T-helper 2 cell treated with Interferon-gamma antibody and Interleukin-4, amounts not matched to agents 5 μg/mL and 100 μg/mL, for 36 hours (primary cell): ENCODE measurements around the gene PEAK1.

Source experiments
- DNase-seq: peaks from one replicate; pipeline ENCODE4 v3.0.0; 2021; ENCODE audit warnings: low spot score
- H3K27ac Mint-ChIP-seq: one replicate; pipeline ENCODE4 v1.8.0; 2021; ENCODE audit warnings: mild to moderate bottlenecking, mixed read lengths
- H3K27me3 Mint-ChIP-seq: one replicate; pipeline ENCODE4 v1.8.0; 2021; ENCODE audit warnings: low read depth, mixed read lengths
- H3K36me3 Mint-ChIP-seq: one replicate; pipeline ENCODE4 v1.8.0; 2021; ENCODE audit warnings: low read depth, mixed read lengths
- H3K4me1 Mint-ChIP-seq: one replicate; pipeline ENCODE4 v1.8.0; 2021; ENCODE audit warnings: low read depth, mixed read lengths
- H3K4me3 Mint-ChIP-seq: one replicate; pipeline ENCODE4 v1.8.0; 2022; ENCODE audit warnings: mild to moderate bottlenecking, moderate library complexity, mixed read lengths
- H3K9me3 Mint-ChIP-seq: one replicate; pipeline ENCODE4 v1.8.0; 2021; ENCODE audit warnings: mixed read lengths

Gene PEAK1

DNA sequence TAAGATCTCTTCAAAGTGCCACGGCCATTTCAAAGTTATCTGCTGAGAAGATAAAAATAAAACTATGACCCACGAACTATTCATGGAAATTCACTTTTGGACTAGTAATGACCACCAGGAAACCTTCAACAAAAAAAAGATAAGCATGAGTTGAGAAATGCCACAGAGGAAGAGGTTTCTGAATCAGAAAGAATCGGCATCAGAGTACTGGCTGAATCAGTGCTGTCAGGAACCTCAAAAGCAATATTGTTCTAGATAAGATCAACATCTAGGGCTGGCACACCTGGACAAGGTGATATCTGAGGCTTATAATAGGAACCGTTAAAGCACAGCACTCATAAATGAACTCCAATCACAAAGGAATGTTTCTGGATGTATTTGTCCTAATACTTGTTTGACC, 72.7 kb downstream of the PEAK1 start:
- peaks cover 5% of the 10 kb centered on the region for H3K4me1 Mint-ChIP-seq
- no peaks in the 10 kb centered on the region for H3K27me3 Mint-ChIP-seq
- no peak overlapping the region for H3K4me3 Mint-ChIP-seq
- H3K9me3 Mint-ChIP-seq, result peaks cover 7% of the 10 kb centered on the region
- no peak overlapping the region for H3K27ac Mint-ChIP-seq
- no peak for DNase-seq
- peaks cover 7% of the 10 kb centered on the region for H3K36me3 Mint-ChIP-seq

DNA sequence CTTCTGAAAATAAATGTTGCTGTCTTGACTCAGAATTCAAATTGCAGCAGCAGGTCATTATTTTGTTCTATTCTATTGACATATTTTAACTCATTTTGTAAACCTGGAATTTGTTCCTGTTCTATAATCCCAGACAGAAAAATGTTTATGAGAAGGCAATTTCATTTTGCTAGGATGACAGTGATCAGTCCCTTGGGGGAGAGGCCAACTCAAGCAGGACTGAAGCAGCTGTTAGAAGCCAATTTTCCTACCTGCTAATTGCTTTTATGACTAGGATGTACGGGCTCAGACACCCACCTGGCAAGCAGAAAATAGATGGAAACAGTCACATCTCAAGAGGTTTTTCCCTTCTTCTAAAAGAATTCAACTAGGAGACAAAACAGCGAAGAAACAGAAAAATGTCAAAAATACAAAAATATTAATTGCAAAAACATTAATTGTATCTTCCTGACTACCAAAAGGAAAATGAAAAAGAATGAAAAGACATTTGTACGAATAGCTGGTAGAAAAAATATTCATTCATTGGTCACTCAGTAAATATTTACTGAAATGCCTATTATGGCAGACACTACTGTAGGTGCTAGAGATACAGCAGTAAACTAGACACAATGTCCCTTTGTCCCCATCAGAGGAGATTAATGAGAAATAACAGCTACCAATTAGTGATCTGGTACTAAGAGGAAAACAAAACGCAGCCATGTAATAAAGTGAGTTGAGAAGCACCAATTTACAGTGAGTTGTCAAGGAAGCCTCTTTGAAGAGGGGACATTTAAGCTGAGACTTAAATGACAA, 73.5 kb downstream of the PEAK1 start:
- Mint-ChIP-seq H3K4me1 (peaks cover 5% of the 10 kb centered on the region), H3K9me3 (peaks cover 12% of the 10 kb centered on the region), H3K4me3 (no peak overlapping the region), H3K36me3 (peaks cover 9% of the 10 kb centered on the region), H3K27me3 (no peaks in the 10 kb centered on the region), H3K27ac (no peak overlapping the region)
- no peak for DNase-seq

DNA sequence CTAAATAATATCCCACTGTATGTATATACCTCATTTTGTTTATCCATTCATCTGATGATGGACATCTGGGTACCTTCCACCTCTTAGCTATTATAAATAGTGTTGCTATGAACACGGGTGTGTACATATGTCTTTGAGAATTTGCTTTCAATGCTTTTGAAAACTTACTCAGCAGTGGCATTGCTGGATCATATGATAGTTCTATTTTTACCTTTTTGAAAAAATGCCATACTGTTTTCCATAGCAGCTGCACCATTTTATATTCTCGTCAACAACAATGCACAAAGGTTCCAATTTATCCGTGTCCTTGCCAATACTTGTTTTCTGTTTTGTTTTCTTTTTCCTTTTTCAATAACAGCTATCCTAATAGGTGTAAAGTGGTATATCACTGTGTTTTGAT, 77.1 kb downstream of the PEAK1 start:
- peaks cover 13% of the 10 kb centered on the region for H3K9me3 Mint-ChIP-seq
- no peaks in the 10 kb centered on the region for H3K27me3 Mint-ChIP-seq

DNA sequence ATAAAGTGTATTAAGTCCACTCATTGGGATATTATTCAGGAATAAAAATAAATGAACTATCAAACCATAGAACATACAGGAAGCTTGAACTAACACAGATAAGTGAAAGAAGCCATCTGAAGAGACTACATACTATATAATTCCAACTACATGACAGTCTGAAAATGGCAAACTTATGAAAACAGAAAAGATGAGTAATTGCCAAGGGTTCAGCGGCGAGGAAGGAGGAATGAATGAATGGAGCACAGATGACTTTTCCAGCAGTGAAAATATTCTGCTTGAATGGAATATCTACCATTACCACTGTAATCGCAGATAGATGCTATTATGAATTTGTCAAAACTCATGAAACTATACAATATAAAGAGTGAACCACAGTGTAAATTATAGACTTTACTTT, 79.7 kb downstream of the PEAK1 start:
- H3K4me1 Mint-ChIP-seq, result no peaks in the 10 kb centered on the region
- no peak overlapping the region for H3K27ac Mint-ChIP-seq
- no peak for DNase-seq
- peaks cover 5% of the 10 kb centered on the region for H3K27me3 Mint-ChIP-seq
- H3K9me3 Mint-ChIP-seq, result peaks cover 13% of the 10 kb centered on the region
- H3K4me3 Mint-ChIP-seq, result no peak overlapping the region
- peaks cover 7% of the 10 kb centered on the region for H3K36me3 Mint-ChIP-seq

More for the DNA sequence above, 77.1 kb downstream of the PEAK1 start:
- no peak overlapping the region for H3K4me3 Mint-ChIP-seq
- H3K4me1 Mint-ChIP-seq, result peaks cover 5% of the 10 kb centered on the region
- DNase-seq, result no peak
- no peak overlapping the region for H3K27ac Mint-ChIP-seq
- H3K36me3 Mint-ChIP-seq, result peaks cover 12% of the 10 kb centered on the region

DNA sequence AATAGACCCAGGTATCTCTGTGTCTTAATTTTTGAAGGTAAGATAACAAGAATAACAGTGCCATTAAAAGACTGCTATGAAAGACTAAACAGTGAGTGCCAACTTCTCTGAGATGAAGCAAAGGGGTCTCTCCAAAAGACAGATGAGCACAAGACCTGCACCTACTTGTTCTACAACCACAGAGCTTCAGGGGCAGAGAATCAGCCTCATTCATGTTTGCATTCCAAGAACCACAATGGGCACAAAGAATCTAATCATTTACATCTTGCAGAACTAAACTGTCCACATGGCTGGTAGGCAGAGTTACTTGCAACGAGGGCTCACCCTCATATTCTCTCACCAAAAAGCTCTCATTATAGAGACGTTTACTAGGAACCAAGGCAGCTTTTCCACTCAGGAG, 83.9 kb downstream of the PEAK1 start:
- no peaks in the 10 kb centered on the region for H3K9me3 Mint-ChIP-seq
- H3K27me3 Mint-ChIP-seq, result peaks cover 7% of the 10 kb centered on the region
- peaks cover 3% of the 10 kb centered on the region for H3K36me3 Mint-ChIP-seq
- H3K4me1 Mint-ChIP-seq, result peaks cover 7% of the 10 kb centered on the region
- H3K4me3 Mint-ChIP-seq, result no peak overlapping the region
- no peak overlapping the region for H3K27ac Mint-ChIP-seq
- DNase-seq, result no peak

DNA sequence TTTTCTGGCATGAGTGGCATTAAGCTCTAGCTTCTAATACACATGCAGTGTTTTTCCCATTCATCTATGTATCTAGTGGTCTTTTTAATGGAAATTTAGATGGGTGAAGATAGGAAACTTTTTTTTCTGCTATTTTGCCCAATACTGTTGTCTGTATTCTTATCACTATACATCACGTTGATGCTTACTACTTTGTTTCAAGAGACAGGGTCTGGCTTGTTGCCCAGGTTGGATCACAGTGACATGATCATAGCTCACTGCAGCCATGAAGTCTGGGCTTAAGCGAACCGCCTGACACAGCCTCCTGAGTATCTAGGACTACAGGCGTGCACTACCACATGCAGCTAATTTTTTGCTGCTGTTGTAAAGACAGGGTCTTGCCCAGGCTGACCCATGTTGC, 84.6 kb downstream of the PEAK1 start:
- Mint-ChIP-seq H3K4me3 (no peak overlapping the region), H3K9me3 (no peaks in the 10 kb centered on the region), H3K4me1 (peaks cover 7% of the 10 kb centered on the region), H3K27me3 (peaks cover 8% of the 10 kb centered on the region), H3K36me3 (no peaks in the 10 kb centered on the region), H3K27ac (no peak overlapping the region)
- DNase-seq, result no peak

DNA sequence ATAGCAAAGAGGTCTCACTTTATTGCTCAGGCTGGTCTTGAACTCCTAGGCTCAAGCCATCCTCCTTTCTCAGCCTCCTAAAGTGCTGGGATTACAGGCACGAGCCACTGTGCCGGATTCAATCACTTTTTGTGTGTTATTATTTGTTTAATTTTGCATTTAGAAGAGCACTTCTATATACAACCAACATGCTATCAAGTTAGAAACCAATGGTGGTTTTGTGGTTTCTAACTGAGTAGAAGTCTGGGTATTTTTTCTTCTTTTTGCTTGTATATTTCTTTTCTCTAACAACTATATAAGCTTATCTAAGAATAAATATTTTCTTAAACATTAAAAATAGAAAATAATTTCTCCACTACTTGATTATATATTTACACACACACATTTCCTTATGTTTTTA, 86.7 kb downstream of the PEAK1 start:
- no peaks in the 10 kb centered on the region for H3K36me3 Mint-ChIP-seq
- peaks cover 7% of the 10 kb centered on the region for H3K4me1 Mint-ChIP-seq
- H3K27me3 Mint-ChIP-seq, result peaks cover 10% of the 10 kb centered on the region
- DNase-seq, result no peak
- no peak overlapping the region for H3K27ac Mint-ChIP-seq
- H3K9me3 Mint-ChIP-seq, result no peaks in the 10 kb centered on the region
- H3K4me3 Mint-ChIP-seq, result no peak overlapping the region

DNA sequence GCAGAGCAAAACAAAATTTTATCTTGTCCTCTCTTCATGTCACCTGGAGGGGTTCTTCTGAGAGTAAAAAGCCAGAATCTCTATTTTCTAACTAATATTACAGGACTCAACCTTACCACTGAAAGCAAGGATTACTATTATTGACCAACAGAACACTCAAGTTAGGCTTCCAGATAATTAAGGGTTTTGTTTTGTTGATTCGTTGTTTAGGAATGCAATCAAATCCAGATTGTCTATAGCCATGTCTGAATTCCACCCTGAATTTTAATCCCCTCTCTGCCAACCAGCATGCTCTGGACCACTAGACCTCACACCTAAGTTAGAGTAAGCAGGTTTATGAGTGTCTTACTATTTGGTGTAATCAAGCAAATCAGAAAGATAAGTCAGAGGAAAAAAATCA, 90.7 kb downstream of the PEAK1 start:
- peaks cover 7% of the 10 kb centered on the region for H3K4me1 Mint-ChIP-seq
- no peak overlapping the region for H3K27ac Mint-ChIP-seq
- H3K9me3 Mint-ChIP-seq, result no peaks in the 10 kb centered on the region
- H3K4me3 Mint-ChIP-seq, result no peak overlapping the region
- DNase-seq, result no peak
- peaks cover 5% of the 10 kb centered on the region for H3K27me3 Mint-ChIP-seq
- H3K36me3 Mint-ChIP-seq, result no peaks in the 10 kb centered on the region

DNA sequence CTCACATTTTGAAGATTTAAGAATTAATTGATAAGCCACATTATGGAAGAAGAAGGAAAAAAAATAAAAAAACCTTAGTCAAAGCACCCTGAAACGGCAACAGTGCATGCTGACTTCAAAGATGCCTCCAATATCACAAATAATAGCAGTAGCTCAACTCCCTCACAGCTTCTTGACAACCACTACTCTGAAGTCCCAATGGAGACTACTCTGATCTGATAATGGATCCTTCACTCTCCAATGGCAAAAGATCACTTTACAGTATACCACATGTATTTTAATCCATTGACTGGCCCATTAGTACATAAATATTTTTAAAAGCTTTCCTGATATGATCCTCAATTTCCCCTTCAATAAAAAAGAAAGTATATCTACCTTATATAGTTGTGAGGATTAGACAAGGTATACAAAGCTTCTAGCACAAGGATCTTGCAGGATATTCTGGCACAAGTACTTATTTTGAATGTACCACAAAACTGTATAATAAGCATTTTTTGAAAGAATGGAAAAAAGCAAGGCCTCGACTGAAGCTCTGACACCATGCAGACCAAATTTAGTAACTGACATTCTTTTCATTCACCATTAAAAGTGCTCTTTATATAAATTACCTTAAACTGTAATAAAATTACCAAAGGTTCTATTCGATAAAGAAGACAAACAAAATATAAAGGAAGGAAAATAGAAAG, 91.9 kb downstream of the PEAK1 start:
- H3K4me1 Mint-ChIP-seq, result peaks cover 3% of the 10 kb centered on the region
- no peaks in the 10 kb centered on the region for H3K36me3 Mint-ChIP-seq
- H3K4me3 Mint-ChIP-seq, result no peak overlapping the region
- H3K27me3 Mint-ChIP-seq, result peaks cover 5% of the 10 kb centered on the region
- DNase-seq, result no peak
- no peak overlapping the region for H3K27ac Mint-ChIP-seq
- H3K9me3 Mint-ChIP-seq, result no peaks in the 10 kb centered on the region

DNA sequence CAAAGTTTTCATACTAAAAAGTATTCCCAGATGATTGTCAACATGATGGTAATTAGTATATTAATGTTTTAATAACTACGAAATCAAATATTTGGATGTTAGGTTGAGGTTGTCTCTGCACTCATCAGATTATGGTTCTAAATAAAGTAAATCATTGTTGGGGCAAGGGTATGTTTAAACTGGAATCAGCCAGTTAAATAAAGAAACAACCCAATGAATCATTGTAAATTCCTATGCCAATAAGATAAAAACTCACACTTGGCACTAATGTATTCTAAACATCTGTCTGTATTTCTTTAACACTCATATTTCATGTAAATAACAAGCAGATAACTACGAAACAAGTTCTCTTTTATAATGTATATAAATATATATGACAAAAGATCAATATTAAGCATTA, 92.7 kb downstream of the PEAK1 start:
- no peak for DNase-seq
- H3K36me3 Mint-ChIP-seq, result no peaks in the 10 kb centered on the region
- no peak overlapping the region for H3K4me3 Mint-ChIP-seq
- no peak overlapping the region for H3K27ac Mint-ChIP-seq
- no peaks in the 10 kb centered on the region for H3K9me3 Mint-ChIP-seq
- peaks cover 5% of the 10 kb centered on the region for H3K27me3 Mint-ChIP-seq
- no peaks in the 10 kb centered on the region for H3K4me1 Mint-ChIP-seq

DNA sequence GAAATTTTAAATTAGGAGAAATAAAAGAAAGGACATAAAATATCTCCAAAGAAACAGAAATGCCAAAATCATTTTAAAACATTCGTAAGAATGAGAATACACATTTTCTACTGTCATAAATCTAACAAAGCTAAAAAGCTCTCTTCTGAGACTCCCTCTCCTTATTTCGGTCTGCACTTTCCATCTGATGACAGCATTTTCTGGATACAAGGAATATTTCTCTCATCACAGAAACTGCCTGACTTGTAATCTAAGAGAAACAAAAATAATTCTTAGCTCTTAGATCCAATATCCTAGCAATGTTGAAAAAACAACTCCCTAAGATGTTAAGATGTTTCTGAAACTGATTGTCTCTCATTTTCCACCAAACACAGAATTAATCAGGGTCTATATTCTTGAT, 93.5 kb downstream of the PEAK1 start:
- no peaks in the 10 kb centered on the region for H3K9me3 Mint-ChIP-seq
- no peaks in the 10 kb centered on the region for H3K4me1 Mint-ChIP-seq
- no peak overlapping the region for H3K27ac Mint-ChIP-seq
- H3K27me3 Mint-ChIP-seq, result peaks cover 5% of the 10 kb centered on the region
- no peaks in the 10 kb centered on the region for H3K36me3 Mint-ChIP-seq
- H3K4me3 Mint-ChIP-seq, result no peak overlapping the region
- no peak for DNase-seq

DNA sequence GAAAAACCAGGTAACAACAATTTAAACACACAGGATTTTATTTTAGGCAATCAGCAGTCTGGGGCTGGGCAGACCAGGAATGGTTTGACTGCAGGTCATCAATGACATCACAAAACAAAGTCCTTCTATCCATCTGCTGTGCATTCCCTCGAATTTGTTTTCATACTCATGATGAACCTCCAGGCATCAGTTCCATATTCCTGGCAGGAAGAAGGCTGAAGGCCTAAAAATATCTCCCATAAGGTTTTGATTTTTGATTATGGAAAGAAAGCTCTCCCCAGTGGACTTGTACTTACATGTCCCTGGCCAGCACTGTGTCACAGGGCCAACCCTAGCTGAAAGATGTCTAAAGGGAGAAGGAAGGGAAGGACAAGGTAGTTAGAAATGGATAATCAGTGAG, 107.4 kb downstream of the PEAK1 start:
- DNase-seq, result no peak
- H3K27ac Mint-ChIP-seq, result no peak overlapping the region
- H3K36me3 Mint-ChIP-seq, result no peaks in the 10 kb centered on the region

DNA sequence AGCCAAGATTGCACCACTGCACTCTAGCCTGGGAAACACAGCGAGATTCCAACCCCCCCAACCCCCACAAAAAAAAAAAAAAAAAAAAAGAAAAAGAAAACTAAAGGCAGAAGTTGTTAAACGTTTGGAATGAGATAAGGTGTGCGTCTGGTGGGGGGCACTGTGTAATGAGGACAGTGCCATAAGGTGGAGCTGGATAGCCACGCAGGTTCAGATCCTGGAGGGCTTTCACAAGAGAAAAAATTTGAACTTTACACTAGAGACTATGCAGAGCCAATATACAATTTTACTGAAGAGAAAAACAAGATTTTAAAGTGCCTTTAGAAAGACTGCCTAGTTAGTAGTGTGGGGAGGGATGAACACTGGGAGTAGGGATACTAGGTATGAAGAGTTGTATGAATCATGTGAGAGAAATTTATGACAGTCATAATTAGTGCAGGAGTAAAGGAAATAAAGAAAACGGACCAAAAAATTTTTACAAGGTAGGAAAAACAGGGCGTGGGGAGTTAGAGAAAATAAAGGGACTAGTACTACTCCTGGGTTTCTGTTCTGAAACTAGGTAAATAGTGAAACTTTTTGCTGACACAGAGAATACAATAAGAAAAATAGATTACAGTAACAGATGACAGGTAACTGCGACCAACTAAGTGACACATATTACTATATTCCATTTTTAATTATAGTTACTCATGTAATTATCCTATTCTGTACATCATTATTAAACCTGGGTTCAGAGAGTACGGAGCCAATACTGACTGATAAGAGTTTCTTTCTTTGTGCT, 108.1 kb downstream of the PEAK1 start:
- no peak for DNase-seq
- Mint-ChIP-seq H3K27me3 (no peaks in the 10 kb centered on the region), H3K9me3 (no peaks in the 10 kb centered on the region), H3K27ac (no peak overlapping the region), H3K4me3 (no peak overlapping the region), H3K4me1 (no peaks in the 10 kb centered on the region), H3K36me3 (no peaks in the 10 kb centered on the region)

More for the DNA sequence above, 107.4 kb downstream of the PEAK1 start:
- H3K27me3 Mint-ChIP-seq, result no peaks in the 10 kb centered on the region
- H3K4me1 Mint-ChIP-seq, result no peaks in the 10 kb centered on the region
- no peaks in the 10 kb centered on the region for H3K9me3 Mint-ChIP-seq
- H3K4me3 Mint-ChIP-seq, result no peak overlapping the region

DNA sequence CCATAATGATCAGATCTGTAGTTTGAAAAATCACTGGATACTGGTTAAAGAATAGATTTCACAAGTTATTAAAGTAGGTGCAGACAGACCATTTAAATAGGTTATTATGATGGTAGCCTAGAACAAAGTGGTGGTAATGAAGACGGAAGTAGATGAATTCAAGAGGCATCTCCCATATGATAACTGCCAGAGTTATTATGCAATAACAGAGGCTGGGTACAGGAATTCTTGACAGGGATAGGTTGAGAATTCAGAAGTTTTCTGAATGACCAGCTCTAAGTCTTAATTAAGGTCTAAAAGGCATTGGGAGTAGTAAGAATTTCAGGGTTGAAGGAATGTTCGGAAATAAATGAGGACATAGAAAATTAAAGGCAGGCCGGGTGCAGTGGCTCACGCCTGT, 108.9 kb downstream of the PEAK1 start:
- Mint-ChIP-seq H3K27ac (no peak overlapping the region), H3K4me1 (no peaks in the 10 kb centered on the region), H3K27me3 (no peaks in the 10 kb centered on the region), H3K9me3 (no peaks in the 10 kb centered on the region), H3K4me3 (no peak overlapping the region), H3K36me3 (no peaks in the 10 kb centered on the region)
- DNase-seq, result no peak
